Liver (tissue), 9 donors: ENCODE data around the gene USH2A. TPM values are rescaled to one million over a fixed set of nuclear protein-coding genes. Genes with fewer than 3 reads are reported as not detected.

ENCODE experiments used
- DNase-seq: peaks from one replicate; pipeline ENCODE4 v3.0.0-alpha.2; 2017; ENCODE audit warnings: low spot score
- H3K27ac ChIP-seq, 2 donors: one replicate each; pipeline ENCODE4 v1.7.0; 2013; ENCODE audit warnings: inconsistent platforms in 2 of 2, low read length in 2 of 2, control low read depth in 1 of 2, low read depth in 1 of 2, mild to moderate bottlenecking in 1 of 2
- H3K27me3 ChIP-seq, 4 donors: one replicate each; pipeline versions ENCODE4 v1.6.1 to v1.7.0; 2013; ENCODE audit warnings: low read length in 3 of 4, inconsistent platforms in 1 of 4, mild to moderate bottlenecking in 1 of 4, moderate library complexity in 1 of 4; ENCODE audit not compliant: control insufficient read depth in 4 of 4, insufficient read depth in 4 of 4
- H3K36me3 ChIP-seq, 4 donors: one replicate each; pipeline versions ENCODE4 v1.6.1 to v1.7.0; 2013; ENCODE audit warnings: low read length in 3 of 4, mild to moderate bottlenecking in 3 of 4, low read depth in 1 of 4, moderate library complexity in 1 of 4; ENCODE audit not compliant: control insufficient read depth in 4 of 4, insufficient read depth in 3 of 4
- H3K4me1 ChIP-seq, 4 donors: one replicate each; pipeline versions ENCODE4 v1.6.1 to v1.7.0; 2013; ENCODE audit warnings: low read length in 3 of 4, mild to moderate bottlenecking in 3 of 4, moderate library complexity in 1 of 4; ENCODE audit not compliant: control insufficient read depth in 4 of 4, insufficient read depth in 4 of 4
- H3K4me3 ChIP-seq, 3 donors: one replicate each; pipeline versions ENCODE4 v1.6.1 to v1.7.0; 2013; ENCODE audit warnings: low read length in 3 of 3, control low read depth in 1 of 3, low read depth in 1 of 3, mild to moderate bottlenecking in 1 of 3
- H3K9ac ChIP-seq, 2 donors: one replicate each; pipeline ENCODE4 v1.7.0; 2013; ENCODE audit warnings: low read length in 2 of 2, mild to moderate bottlenecking in 2 of 2, moderate library complexity in 2 of 2, control low read depth in 1 of 2, low read depth in 1 of 2
- H3K9me3 ChIP-seq, 4 donors: one replicate each; pipeline versions ENCODE4 v1.6.1 to v1.7.0; 2013; ENCODE audit warnings: low read length in 3 of 4; ENCODE audit not compliant: control insufficient read depth in 4 of 4
- EGR1 ChIP-seq, 2 donors: IDR thresholded peaks; 2 replicates each; pipeline ENCODE4 v1.6.1; 2016 to 2018; ENCODE audit warnings: antibody characterized with exemption in 2 of 2, low read depth in 2 of 2
- FOXA1 ChIP-seq: IDR thresholded peaks from 2 replicates; pipeline ENCODE4 v1.6.1; 2016; ENCODE audit warnings: antibody characterized with exemption
- FOXA2 ChIP-seq: IDR thresholded peaks from 2 replicates; pipeline ENCODE4 v1.6.1; 2016; ENCODE audit warnings: antibody characterized with exemption
- GABPA ChIP-seq, 2 donors: IDR thresholded peaks in 1 of 2; conservative IDR thresholded peaks in 1 of 2; 2 replicates each; pipeline ENCODE4 v1.6.1; 2016; ENCODE audit warnings: antibody characterized with exemption in 2 of 2, mild to moderate bottlenecking in 1 of 2, moderate library complexity in 1 of 2
- HNF4A ChIP-seq, 2 donors: conservative IDR thresholded peaks; 2 replicates each; pipeline ENCODE4 v1.6.1; 2016; ENCODE audit warnings: antibody characterized with exemption in 2 of 2, mild to moderate bottlenecking in 2 of 2
- HNF4G ChIP-seq: IDR thresholded peaks from 2 replicates; pipeline ENCODE4 v1.6.1; 2016; ENCODE audit warnings: antibody characterized with exemption
- JUND ChIP-seq, 2 donors: IDR thresholded peaks; 2 replicates each; pipeline ENCODE4 v1.6.1; 2016; ENCODE audit warnings: antibody characterized with exemption in 2 of 2
- NR2F2 ChIP-seq: IDR thresholded peaks from 2 replicates; pipeline ENCODE4 v1.6.1; 2016; ENCODE audit warnings: antibody characterized with exemption
- RAD21 ChIP-seq, 2 donors: IDR thresholded peaks; 2 replicates each; pipeline ENCODE4 v1.6.1; 2016; ENCODE audit warnings: antibody characterized with exemption in 2 of 2, mild to moderate bottlenecking in 2 of 2
- RXRA ChIP-seq, 2 donors: IDR thresholded peaks; 2 replicates each; pipeline ENCODE4 v1.6.1; 2017 to 2018; ENCODE audit warnings: antibody characterized with exemption in 2 of 2, mild to moderate bottlenecking in 1 of 2
- SP1 ChIP-seq: IDR thresholded peaks from 2 replicates; pipeline ENCODE4 v1.6.1; 2018; ENCODE audit warnings: antibody characterized with exemption, mild to moderate bottlenecking
- TAF1 ChIP-seq: conservative IDR thresholded peaks from 2 replicates; pipeline ENCODE4 v1.6.1; 2016; ENCODE audit warnings: antibody characterized with exemption, mild to moderate bottlenecking
- YY1 ChIP-seq: IDR thresholded peaks from 2 replicates; pipeline ENCODE4 v1.6.1; 2016; ENCODE audit warnings: antibody characterized with exemption, mild to moderate bottlenecking
- WGBS: extraction: QIAGEN DNeasy Blood & Tissue Kit; methylation state at CpG from one replicate; pipeline ENCODE4 v1.1.7; 2013; 5-methylcytosine and 5-hydroxymethylcytosine counted together
- polyA plus RNA-seq, 2 donors: library from polyadenylated mRNA; stranded (reverse) in 1 of 2; unstranded in 1 of 2; fragments of 200-250 nt in 1 of 2; fragments of >200 nt in 1 of 2; fragmentation: Nextera tagmentation in 1 of 2; extraction: Ambion mirVana in 1 of 2; gene quantifications; one replicate each; pipeline versions ENCODE4 v1.2.1 to v1.2.3, GENCODE V29; 2013 to 2015
- total RNA-seq, 2 donors: library from RNA; depleted of rRNA; stranded (reverse); fragments of >200 nt; gene quantifications; one replicate each; pipeline ENCODE4 v1.2.3, GENCODE V29; 2014
- TF ChIP-seq, protein P1 (sequence below): IDR thresholded peaks from 2 replicates; pipeline ENCODE4 v1.6.1; 2016; ENCODE audit warnings: antibody characterized with exemption
- TF ChIP-seq, protein P2 (sequence below): IDR thresholded peaks from 2 replicates; pipeline ENCODE4 v1.6.1; 2016; ENCODE audit warnings: antibody characterized with exemption, mild to moderate bottlenecking
- TF ChIP-seq, protein P3 (sequence below): IDR thresholded peaks from 2 replicates; pipeline ENCODE4 v1.6.1; 2016; ENCODE audit warnings: antibody characterized with exemption
- TF ChIP-seq, protein P4 (sequence below): IDR thresholded peaks from 2 replicates; pipeline ENCODE4 v1.6.1; 2016; ENCODE audit warnings: antibody characterized with exemption
- TF ChIP-seq, protein P5 (sequence below): fragments of 150-350 bp; IDR thresholded peaks from 2 replicates; pipeline ENCODE4 v1.5.1; 2017; ENCODE audit warnings: improper control_type of control experiment, low read depth, low read length; ENCODE audit not compliant: missing input control
- donor health status: healthy.
- donor health status: healthy.
- donor health status: healthy.
- donor health status: healthy.
- donor health status: healthy.

Gene USH2A
- total and polyA plus RNA-seq, 4 donors, result 0.14 to 1.0 (median 0.31) TPM

DNA sequence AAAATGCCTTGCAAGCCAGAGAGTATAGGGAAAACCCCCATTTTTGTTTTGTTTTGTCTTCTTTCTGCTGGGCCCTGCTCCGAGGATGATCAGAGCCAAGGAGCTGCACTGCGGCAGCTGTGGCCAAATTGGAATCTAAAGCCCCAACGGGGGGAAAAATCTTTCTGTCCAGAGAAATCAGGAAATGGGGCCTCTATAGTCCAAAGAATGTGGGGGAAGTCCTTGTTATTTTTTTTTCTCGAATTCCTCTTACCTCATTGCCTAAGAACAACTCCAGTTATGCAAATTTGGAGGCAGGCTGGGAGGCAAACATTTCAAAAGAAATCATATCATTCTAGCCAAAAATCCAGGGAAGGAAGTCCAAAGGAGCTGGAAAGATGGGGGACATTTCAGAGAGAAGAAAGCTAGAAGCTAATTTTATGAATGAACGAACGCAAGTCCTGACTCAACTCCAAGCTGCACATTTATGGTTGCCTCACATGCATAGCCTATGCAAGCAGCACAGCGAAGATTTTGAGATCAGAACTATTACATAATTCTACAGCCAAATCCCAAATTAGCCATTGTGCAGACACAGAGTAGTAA, 592.9 kb downstream of the USH2A start:
- H3K9me3 ChIP-seq, result no peaks in the 10 kb centered on the region
- no peak for DNase-seq
- no peak overlapping the region for H3K4me3 ChIP-seq
- no peaks in the 10 kb centered on the region for H3K27me3 ChIP-seq
- no peaks in the 10 kb centered on the region for H3K4me1 ChIP-seq
- no peak overlapping the region for H3K27ac ChIP-seq
- 85% methylated on average over 7 of the region's 7 CpGs for WGBS
- TF ChIP-seq RAD21 (IDR thresholded peaks at IDR 0.05) (no peak), HNF4G (no peak), FOXA2 (no peak), GABPA (IDR thresholded peaks at IDR 0.05 in 1 of 2, conservative IDR thresholded peaks at IDR 0.05 in 1 of 2) (no peak), HNF4A (conservative IDR thresholded peaks at IDR 0.05) (no peak), NR2F2 (no peak), FOXA1 (no peak), RXRA (IDR thresholded peaks at IDR 0.05) (no peak), JUND (IDR thresholded peaks at IDR 0.05) (no peak), YY1 (no peak), SP1 (no peak), TAF1 (no peak), EGR1 (IDR thresholded peaks at IDR 0.05; ENCODE audit: low read depth in 2 of 2) (no peak)
- TF ChIP-seq, protein P1, sequence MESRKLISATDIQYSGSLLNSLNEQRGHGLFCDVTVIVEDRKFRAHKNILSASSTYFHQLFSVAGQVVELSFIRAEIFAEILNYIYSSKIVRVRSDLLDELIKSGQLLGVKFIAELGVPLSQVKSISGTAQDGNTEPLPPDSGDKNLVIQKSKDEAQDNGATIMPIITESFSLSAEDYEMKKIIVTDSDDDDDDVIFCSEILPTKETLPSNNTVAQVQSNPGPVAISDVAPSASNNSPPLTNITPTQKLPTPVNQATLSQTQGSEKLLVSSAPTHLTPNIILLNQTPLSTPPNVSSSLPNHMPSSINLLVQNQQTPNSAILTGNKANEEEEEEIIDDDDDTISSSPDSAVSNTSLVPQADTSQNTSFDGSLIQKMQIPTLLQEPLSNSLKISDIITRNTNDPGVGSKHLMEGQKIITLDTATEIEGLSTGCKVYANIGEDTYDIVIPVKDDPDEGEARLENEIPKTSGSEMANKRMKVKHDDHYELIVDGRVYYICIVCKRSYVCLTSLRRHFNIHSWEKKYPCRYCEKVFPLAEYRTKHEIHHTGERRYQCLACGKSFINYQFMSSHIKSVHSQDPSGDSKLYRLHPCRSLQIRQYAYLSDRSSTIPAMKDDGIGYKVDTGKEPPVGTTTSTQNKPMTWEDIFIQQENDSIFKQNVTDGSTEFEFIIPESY, result no peak
- TF ChIP-seq, protein P2, sequence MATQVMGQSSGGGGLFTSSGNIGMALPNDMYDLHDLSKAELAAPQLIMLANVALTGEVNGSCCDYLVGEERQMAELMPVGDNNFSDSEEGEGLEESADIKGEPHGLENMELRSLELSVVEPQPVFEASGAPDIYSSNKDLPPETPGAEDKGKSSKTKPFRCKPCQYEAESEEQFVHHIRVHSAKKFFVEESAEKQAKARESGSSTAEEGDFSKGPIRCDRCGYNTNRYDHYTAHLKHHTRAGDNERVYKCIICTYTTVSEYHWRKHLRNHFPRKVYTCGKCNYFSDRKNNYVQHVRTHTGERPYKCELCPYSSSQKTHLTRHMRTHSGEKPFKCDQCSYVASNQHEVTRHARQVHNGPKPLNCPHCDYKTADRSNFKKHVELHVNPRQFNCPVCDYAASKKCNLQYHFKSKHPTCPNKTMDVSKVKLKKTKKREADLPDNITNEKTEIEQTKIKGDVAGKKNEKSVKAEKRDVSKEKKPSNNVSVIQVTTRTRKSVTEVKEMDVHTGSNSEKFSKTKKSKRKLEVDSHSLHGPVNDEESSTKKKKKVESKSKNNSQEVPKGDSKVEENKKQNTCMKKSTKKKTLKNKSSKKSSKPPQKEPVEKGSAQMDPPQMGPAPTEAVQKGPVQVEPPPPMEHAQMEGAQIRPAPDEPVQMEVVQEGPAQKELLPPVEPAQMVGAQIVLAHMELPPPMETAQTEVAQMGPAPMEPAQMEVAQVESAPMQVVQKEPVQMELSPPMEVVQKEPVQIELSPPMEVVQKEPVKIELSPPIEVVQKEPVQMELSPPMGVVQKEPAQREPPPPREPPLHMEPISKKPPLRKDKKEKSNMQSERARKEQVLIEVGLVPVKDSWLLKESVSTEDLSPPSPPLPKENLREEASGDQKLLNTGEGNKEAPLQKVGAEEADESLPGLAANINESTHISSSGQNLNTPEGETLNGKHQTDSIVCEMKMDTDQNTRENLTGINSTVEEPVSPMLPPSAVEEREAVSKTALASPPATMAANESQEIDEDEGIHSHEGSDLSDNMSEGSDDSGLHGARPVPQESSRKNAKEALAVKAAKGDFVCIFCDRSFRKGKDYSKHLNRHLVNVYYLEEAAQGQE, result no peak
- TF ChIP-seq, protein P3, sequence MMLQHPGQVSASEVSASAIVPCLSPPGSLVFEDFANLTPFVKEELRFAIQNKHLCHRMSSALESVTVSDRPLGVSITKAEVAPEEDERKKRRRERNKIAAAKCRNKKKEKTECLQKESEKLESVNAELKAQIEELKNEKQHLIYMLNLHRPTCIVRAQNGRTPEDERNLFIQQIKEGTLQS, result no peak
- TF ChIP-seq, protein P4, sequence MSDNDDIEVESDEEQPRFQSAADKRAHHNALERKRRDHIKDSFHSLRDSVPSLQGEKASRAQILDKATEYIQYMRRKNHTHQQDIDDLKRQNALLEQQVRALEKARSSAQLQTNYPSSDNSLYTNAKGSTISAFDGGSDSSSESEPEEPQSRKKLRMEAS, result no peak
- TF ChIP-seq, protein P5, sequence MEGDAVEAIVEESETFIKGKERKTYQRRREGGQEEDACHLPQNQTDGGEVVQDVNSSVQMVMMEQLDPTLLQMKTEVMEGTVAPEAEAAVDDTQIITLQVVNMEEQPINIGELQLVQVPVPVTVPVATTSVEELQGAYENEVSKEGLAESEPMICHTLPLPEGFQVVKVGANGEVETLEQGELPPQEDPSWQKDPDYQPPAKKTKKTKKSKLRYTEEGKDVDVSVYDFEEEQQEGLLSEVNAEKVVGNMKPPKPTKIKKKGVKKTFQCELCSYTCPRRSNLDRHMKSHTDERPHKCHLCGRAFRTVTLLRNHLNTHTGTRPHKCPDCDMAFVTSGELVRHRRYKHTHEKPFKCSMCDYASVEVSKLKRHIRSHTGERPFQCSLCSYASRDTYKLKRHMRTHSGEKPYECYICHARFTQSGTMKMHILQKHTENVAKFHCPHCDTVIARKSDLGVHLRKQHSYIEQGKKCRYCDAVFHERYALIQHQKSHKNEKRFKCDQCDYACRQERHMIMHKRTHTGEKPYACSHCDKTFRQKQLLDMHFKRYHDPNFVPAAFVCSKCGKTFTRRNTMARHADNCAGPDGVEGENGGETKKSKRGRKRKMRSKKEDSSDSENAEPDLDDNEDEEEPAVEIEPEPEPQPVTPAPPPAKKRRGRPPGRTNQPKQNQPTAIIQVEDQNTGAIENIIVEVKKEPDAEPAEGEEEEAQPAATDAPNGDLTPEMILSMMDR, result no peak
- no peak overlapping the region for H3K9ac ChIP-seq
- H3K36me3 ChIP-seq, result no peaks in the 10 kb centered on the region
